ENCODE results near the gene FOXO3.

DNA sequence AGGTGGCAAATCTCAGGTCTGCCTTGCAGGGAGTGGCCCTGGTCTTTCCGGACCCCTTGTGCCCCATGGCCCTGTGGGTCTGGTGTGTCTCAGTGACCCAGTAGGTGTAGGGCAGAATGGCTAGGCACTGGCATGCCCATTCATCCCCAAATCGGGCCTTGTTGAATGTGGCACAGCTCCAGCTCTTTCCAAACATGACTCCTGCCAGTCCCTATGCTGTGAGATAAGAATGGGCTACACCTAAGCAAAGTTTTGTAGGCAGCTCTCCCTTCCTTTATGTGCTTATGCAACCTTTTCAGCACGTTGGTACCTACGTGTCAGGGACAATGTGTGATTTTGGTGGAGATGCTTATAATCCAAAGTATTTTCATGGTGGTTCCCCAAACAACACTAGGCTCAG lies 33.9 kb downstream of the FOXO3 start:
- TF ChIP-seq, protein P1, sequence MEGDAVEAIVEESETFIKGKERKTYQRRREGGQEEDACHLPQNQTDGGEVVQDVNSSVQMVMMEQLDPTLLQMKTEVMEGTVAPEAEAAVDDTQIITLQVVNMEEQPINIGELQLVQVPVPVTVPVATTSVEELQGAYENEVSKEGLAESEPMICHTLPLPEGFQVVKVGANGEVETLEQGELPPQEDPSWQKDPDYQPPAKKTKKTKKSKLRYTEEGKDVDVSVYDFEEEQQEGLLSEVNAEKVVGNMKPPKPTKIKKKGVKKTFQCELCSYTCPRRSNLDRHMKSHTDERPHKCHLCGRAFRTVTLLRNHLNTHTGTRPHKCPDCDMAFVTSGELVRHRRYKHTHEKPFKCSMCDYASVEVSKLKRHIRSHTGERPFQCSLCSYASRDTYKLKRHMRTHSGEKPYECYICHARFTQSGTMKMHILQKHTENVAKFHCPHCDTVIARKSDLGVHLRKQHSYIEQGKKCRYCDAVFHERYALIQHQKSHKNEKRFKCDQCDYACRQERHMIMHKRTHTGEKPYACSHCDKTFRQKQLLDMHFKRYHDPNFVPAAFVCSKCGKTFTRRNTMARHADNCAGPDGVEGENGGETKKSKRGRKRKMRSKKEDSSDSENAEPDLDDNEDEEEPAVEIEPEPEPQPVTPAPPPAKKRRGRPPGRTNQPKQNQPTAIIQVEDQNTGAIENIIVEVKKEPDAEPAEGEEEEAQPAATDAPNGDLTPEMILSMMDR (IDR thresholded peaks at IDR 0.05) = no peak
- TF ChIP-seq, protein P2, sequence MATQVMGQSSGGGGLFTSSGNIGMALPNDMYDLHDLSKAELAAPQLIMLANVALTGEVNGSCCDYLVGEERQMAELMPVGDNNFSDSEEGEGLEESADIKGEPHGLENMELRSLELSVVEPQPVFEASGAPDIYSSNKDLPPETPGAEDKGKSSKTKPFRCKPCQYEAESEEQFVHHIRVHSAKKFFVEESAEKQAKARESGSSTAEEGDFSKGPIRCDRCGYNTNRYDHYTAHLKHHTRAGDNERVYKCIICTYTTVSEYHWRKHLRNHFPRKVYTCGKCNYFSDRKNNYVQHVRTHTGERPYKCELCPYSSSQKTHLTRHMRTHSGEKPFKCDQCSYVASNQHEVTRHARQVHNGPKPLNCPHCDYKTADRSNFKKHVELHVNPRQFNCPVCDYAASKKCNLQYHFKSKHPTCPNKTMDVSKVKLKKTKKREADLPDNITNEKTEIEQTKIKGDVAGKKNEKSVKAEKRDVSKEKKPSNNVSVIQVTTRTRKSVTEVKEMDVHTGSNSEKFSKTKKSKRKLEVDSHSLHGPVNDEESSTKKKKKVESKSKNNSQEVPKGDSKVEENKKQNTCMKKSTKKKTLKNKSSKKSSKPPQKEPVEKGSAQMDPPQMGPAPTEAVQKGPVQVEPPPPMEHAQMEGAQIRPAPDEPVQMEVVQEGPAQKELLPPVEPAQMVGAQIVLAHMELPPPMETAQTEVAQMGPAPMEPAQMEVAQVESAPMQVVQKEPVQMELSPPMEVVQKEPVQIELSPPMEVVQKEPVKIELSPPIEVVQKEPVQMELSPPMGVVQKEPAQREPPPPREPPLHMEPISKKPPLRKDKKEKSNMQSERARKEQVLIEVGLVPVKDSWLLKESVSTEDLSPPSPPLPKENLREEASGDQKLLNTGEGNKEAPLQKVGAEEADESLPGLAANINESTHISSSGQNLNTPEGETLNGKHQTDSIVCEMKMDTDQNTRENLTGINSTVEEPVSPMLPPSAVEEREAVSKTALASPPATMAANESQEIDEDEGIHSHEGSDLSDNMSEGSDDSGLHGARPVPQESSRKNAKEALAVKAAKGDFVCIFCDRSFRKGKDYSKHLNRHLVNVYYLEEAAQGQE (IDR thresholded peaks at IDR 0.05; ENCODE audit: insufficient read depth in 1 of 2, low read depth in 2 of 2, low read length in 1 of 2) = no peak
- TF ChIP-seq SIN3A (IDR thresholded peaks at IDR 0.05; ENCODE audit: borderline replicate concordance, insufficient read depth, low read depth, low read length) (no peak), POLR2AphosphoS5 (IDR thresholded peaks at IDR 0.05; ENCODE audit: low read depth, low read length) (no peak)
